Hematopoietic multipotent progenitor cell treated with erythropoietin and hydrocortisone succinate and interleukin-3 and kit ligand, for 8 days (in vitro differentiated cells): ENCODE results near the gene TMEM200B.
A peak's percentile ranks its signal among the peaks of the same experiment; 100 is the strongest.
"Not testable (repeated sequence)": the region's sequence is repeated elsewhere in the genome, so short reads cannot be mapped to it uniquely, and the experiment has no call there.

Experiments used
- DNase-seq: peaks from one replicate; pipeline ENCODE4 v3.0.0-alpha.2; 2015

The TMEM200B gene

GRCh38 chr1:29123887-29124365 is at the start of gene TMEM200B:
Gene TMEM200B, minus strand, starts transcription at chr1:29123903. Its CDS starts 2,075 bp downstream, at chr1:29121828.
- DNase-seq, result no peak

GRCh38 chr1:29172415-29172939 is 48.8 kb upstream of the TMEM200B start:
- DNase-seq, result no peak

GRCh38 chr1:29171521-29171920 is 47.8 kb upstream of the TMEM200B start:
- no peak for DNase-seq

- no peak for DNase-seq
Measured at GRCh38 chr1:29171089-29171488, 47.4 kb upstream of the TMEM200B start.

- DNase-seq, result no peak
Measured at GRCh38 chr1:29169976-29170375, 46.3 kb upstream of the TMEM200B start.

- DNase-seq, result no peak
Measured at GRCh38 chr1:29167904-29168303, 44.2 kb upstream of the TMEM200B start.

GRCh38 chr1:29166291-29166878 is 42.7 kb upstream of the TMEM200B start:
- DNase-seq, result no peak

- DNase-seq, result no peak
Measured at GRCh38 chr1:29164588-29164987, 40.9 kb upstream of the TMEM200B start.

GRCh38 chr1:29162476-29163138 is 38.9 kb upstream of the TMEM200B start:
- no peak for DNase-seq

- no peak for DNase-seq
Measured at GRCh38 chr1:29162025-29162424, 38.3 kb upstream of the TMEM200B start.

- DNase-seq, result no peak
Measured at GRCh38 chr1:29159773-29160172, 36.1 kb upstream of the TMEM200B start.

GRCh38 chr1:29157269-29157601 is 33.5 kb upstream of the TMEM200B start:
- DNase-seq, result no peak

GRCh38 chr1:29156543-29157268 is 33.0 kb upstream of the TMEM200B start:
- DNase-seq, result peak; percentile 97

- DNase-seq, result no peak
Measured at GRCh38 chr1:29152046-29152805, 28.5 kb upstream of the TMEM200B start.

GRCh38 chr1:29150346-29150745 is 26.6 kb upstream of the TMEM200B start:
- DNase-seq, result not testable (repeated sequence)

GRCh38 chr1:29148656-29149491 is 25.2 kb upstream of the TMEM200B start:
- DNase-seq, result no peak

- DNase-seq, result peak; percentile 87
Measured at GRCh38 chr1:29145739-29146437, 22.2 kb upstream of the TMEM200B start.

- DNase-seq, result no peak
Measured at GRCh38 chr1:29144178-29144577, 20.5 kb upstream of the TMEM200B start.

- no peak for DNase-seq
Measured at GRCh38 chr1:29142714-29143113, 19.0 kb upstream of the TMEM200B start.

- no peak for DNase-seq
Measured at GRCh38 chr1:29136391-29136915, 12.8 kb upstream of the TMEM200B start.

- no peak for DNase-seq
Measured at GRCh38 chr1:29134695-29135028, 11.0 kb upstream of the TMEM200B start.
